RWPE2 (cell line): Measurements from ENCODE around the gene ADAMTSL4.
A peak's percentile ranks its signal among the peaks of the same experiment; 100 is the strongest.
"Not testable (repeated sequence)": the region's sequence is repeated elsewhere in the genome, so short reads cannot be mapped to it uniquely, and the experiment has no call there.

Experiments
- ATAC-seq: fragments of 200-7000 bp; cut with Tn5 transposase; 3 replicates; pipeline ENCODE4 v1.9.1; 2021; ENCODE audit warnings: low read depth
- DNase-seq: peaks from one replicate; pipeline ENCODE4 v3.0.0-alpha.2; 2020; ENCODE audit warnings: low spot score
- H3K27ac ChIP-seq: fragments of 450-650 bp; 2 replicates; pipeline ENCODE4 v1.5.1; 2017; ENCODE audit warnings: mild to moderate bottlenecking; ENCODE audit not compliant: poor library complexity, severe bottlenecking
- H3K27me3 ChIP-seq: fragments of 250-450 bp; sonication (Bioruptor Pico); 2 replicates; pipeline ENCODE4 v1.5.1; 2021; ENCODE audit warnings: mild to moderate bottlenecking, moderate library complexity; ENCODE audit not compliant: insufficient read depth, poor library complexity, severe bottlenecking
- H3K36me3 ChIP-seq: fragments of 250-450 bp; sonication (Bioruptor Pico); 2 replicates; pipeline ENCODE4 v1.5.1; 2020; ENCODE audit warnings: low read depth, mild to moderate bottlenecking, moderate library complexity
- H3K4me1 ChIP-seq: fragments of 250-450 bp; sonication (Bioruptor Pico); 2 replicates; pipeline ENCODE4 v1.5.1; 2021; ENCODE audit warnings: mild to moderate bottlenecking, moderate library complexity; ENCODE audit not compliant: insufficient read depth, poor library complexity, severe bottlenecking
- H3K4me3 ChIP-seq: fragments of 250-450 bp; sonication (Bioruptor Pico); 2 replicates; pipeline ENCODE4 v1.5.1; 2021; ENCODE audit warnings: mild to moderate bottlenecking, moderate library complexity; ENCODE audit not compliant: severe bottlenecking
- H3K9me3 ChIP-seq: fragments of 250-450 bp; sonication (Bioruptor Pico); 2 replicates; pipeline ENCODE4 v1.5.1; 2021; ENCODE audit warnings: mild to moderate bottlenecking, moderate library complexity; ENCODE audit not compliant: severe bottlenecking
- CTCF ChIP-seq: fragments of 450-650 bp; IDR thresholded peaks from one replicate; pipeline ENCODE4 v1.5.1; 2017; ENCODE audit warnings: mild to moderate bottlenecking, moderate library complexity; ENCODE audit not compliant: poor library complexity, severe bottlenecking

The ADAMTSL4 gene

GRCh38 chr1:150572918-150573647 lies 23.9 kb downstream of the ADAMTSL4 start:
- H3K4me1 ChIP-seq = peaks cover 54% of the 10 kb centered on the region
- no peak for DNase-seq
- no peak overlapping the region for H3K4me3 ChIP-seq
- H3K36me3 ChIP-seq = peaks cover 58% of the 10 kb centered on the region
- TF ChIP-seq CTCF = no peak
- H3K27me3 ChIP-seq = no peaks in the 10 kb centered on the region
- no peaks in the 10 kb centered on the region for H3K9me3 ChIP-seq
- ATAC-seq = no peak
- peak overlapping the region; percentile 100 for H3K27ac ChIP-seq

GRCh38 chr1:150573648-150574071 lies 24.5 kb downstream of the ADAMTSL4 start:
- Histone ChIP-seq H3K4me1 (peaks cover 51% of the 10 kb centered on the region), H3K36me3 (peaks cover 64% of the 10 kb centered on the region), H3K27ac (peak overlapping the region; percentile 100)
- not testable (repeated sequence) for H3K27me3 ChIP-seq, H3K9me3 ChIP-seq, ATAC-seq, DNase-seq, H3K4me3 ChIP-seq

GRCh38 chr1:150574260-150575071 lies 25.3 kb downstream of the ADAMTSL4 start:
- H3K27ac ChIP-seq = peak overlapping the region; percentile 100
- H3K9me3 ChIP-seq = no peaks in the 10 kb centered on the region
- peaks cover 43% of the 10 kb centered on the region for H3K4me1 ChIP-seq
- ATAC-seq (no peak), DNase-seq (no peak)
- H3K36me3 ChIP-seq = peaks cover 69% of the 10 kb centered on the region
- no peaks in the 10 kb centered on the region for H3K27me3 ChIP-seq
- TF ChIP-seq CTCF = no peak
- H3K4me3 ChIP-seq = peak overlapping the region; percentile 73

- H3K27ac ChIP-seq = peak overlapping the region; percentile 100
- TF ChIP-seq CTCF = no peak
- H3K36me3 ChIP-seq = peaks cover 69% of the 10 kb centered on the region
- H3K27me3 ChIP-seq = no peaks in the 10 kb centered on the region
- DNase-seq (no peak), ATAC-seq (no peak)
- peaks cover 40% of the 10 kb centered on the region for H3K4me1 ChIP-seq
- H3K9me3 ChIP-seq = no peaks in the 10 kb centered on the region
- H3K4me3 ChIP-seq = peak overlapping the region; percentile 73
Observed at GRCh38 chr1:150575072-150575489, 25.9 kb downstream of the ADAMTSL4 start.

GRCh38 chr1:150575518-150576366 lies 26.5 kb downstream of the ADAMTSL4 start:
- Histone ChIP-seq H3K27me3 (no peaks in the 10 kb centered on the region), H3K36me3 (peaks cover 69% of the 10 kb centered on the region), H3K4me1 (peaks cover 40% of the 10 kb centered on the region), H3K27ac (peak overlapping the region; percentile 100), H3K4me3 (peak overlapping the region; percentile 73), H3K9me3 (no peaks in the 10 kb centered on the region)
- ATAC-seq (no peak), DNase-seq (no peak)
- TF ChIP-seq CTCF = no peak
